Measurements from ENCODE around the gene FLRT2.

FLRT2 gene

GRCh38 chr14:85566603-85567002, 36.7 kb downstream of the FLRT2 start:
- H3K36me3 ChIP-seq (ENCODE audit: control insufficient read depth, insufficient read depth, low read length) = no peaks in the 10 kb centered on the region
- H3K4me3 ChIP-seq (replicated peaks; ENCODE audit: low read depth, low read length) = no peak overlapping the region
- H3K27me3 ChIP-seq (replicated peaks; ENCODE audit: control insufficient read depth, insufficient read depth, low read length) = no peaks in the 10 kb centered on the region
- DNase-seq (ENCODE audit: extremely low read depth, insufficient read length) = no peak
- TF ChIP-seq CTCF (IDR thresholded peaks at IDR 0.05; ENCODE audit: insufficient read depth, low read length, poor library complexity, severe bottlenecking) = no peak

GRCh38 chr14:85572011-85572410, 42.1 kb downstream of the FLRT2 start:
- H3K27me3 ChIP-seq (replicated peaks; ENCODE audit: control insufficient read depth, insufficient read depth, low read length) = no peaks in the 10 kb centered on the region

GRCh38 chr14:85572845-85573244, 42.9 kb downstream of the FLRT2 start:
- Histone ChIP-seq H3K27me3 (replicated peaks; ENCODE audit: control insufficient read depth, insufficient read depth, low read length) (no peaks in the 10 kb centered on the region), H3K4me3 (replicated peaks; ENCODE audit: low read depth, low read length) (no peak overlapping the region), H3K36me3 (ENCODE audit: control insufficient read depth, insufficient read depth, low read length) (no peaks in the 10 kb centered on the region)
- no peak for DNase-seq (ENCODE audit: extremely low read depth, insufficient read length)
- no peak for TF ChIP-seq CTCF (IDR thresholded peaks at IDR 0.05; ENCODE audit: insufficient read depth, low read length, poor library complexity, severe bottlenecking)

More at GRCh38 chr14:85572011-85572410, 42.1 kb downstream of the FLRT2 start:
- TF ChIP-seq CTCF (IDR thresholded peaks at IDR 0.05; ENCODE audit: insufficient read depth, low read length, poor library complexity, severe bottlenecking) = no peak
- no peaks in the 10 kb centered on the region for H3K36me3 ChIP-seq (ENCODE audit: control insufficient read depth, insufficient read depth, low read length)
- no peak for DNase-seq (ENCODE audit: extremely low read depth, insufficient read length)
- no peak overlapping the region for H3K4me3 ChIP-seq (replicated peaks; ENCODE audit: low read depth, low read length)

- H3K36me3 ChIP-seq (ENCODE audit: control insufficient read depth, insufficient read depth, low read length) = no peaks in the 10 kb centered on the region
- no peak for TF ChIP-seq CTCF (IDR thresholded peaks at IDR 0.05; ENCODE audit: insufficient read depth, low read length, poor library complexity, severe bottlenecking)
- no peak for DNase-seq (ENCODE audit: extremely low read depth, insufficient read length)
- H3K4me3 ChIP-seq (replicated peaks; ENCODE audit: low read depth, low read length) = no peak overlapping the region
- H3K27me3 ChIP-seq (replicated peaks; ENCODE audit: control insufficient read depth, insufficient read depth, low read length) = no peaks in the 10 kb centered on the region
These were observed 43.5 kb downstream of the FLRT2 start for GRCh38 chr14:85573406-85573805.

GRCh38 chr14:85574853-85575616, 45.1 kb downstream of the FLRT2 start:
- Histone ChIP-seq H3K36me3 (ENCODE audit: control insufficient read depth, insufficient read depth, low read length) (no peaks in the 10 kb centered on the region), H3K4me3 (replicated peaks; ENCODE audit: low read depth, low read length) (no peak overlapping the region), H3K27me3 (replicated peaks; ENCODE audit: control insufficient read depth, insufficient read depth, low read length) (no peaks in the 10 kb centered on the region)
- TF ChIP-seq CTCF (IDR thresholded peaks at IDR 0.05; ENCODE audit: insufficient read depth, low read length, poor library complexity, severe bottlenecking) = no peak
- DNase-seq (ENCODE audit: extremely low read depth, insufficient read length) = no peak

GRCh38 chr14:85575617-85575898, 45.6 kb downstream of the FLRT2 start:
- Histone ChIP-seq H3K4me3 (replicated peaks; ENCODE audit: low read depth, low read length) (no peak overlapping the region), H3K36me3 (ENCODE audit: control insufficient read depth, insufficient read depth, low read length) (no peaks in the 10 kb centered on the region), H3K27me3 (replicated peaks; ENCODE audit: control insufficient read depth, insufficient read depth, low read length) (no peaks in the 10 kb centered on the region)
- no peak for DNase-seq (ENCODE audit: extremely low read depth, insufficient read length)
- no peak for TF ChIP-seq CTCF (IDR thresholded peaks at IDR 0.05; ENCODE audit: insufficient read depth, low read length, poor library complexity, severe bottlenecking)

Data from GM06990 (cell line).